Caco-2 (cell line): ENCODE results near the gene MVB12A. TPM values are rescaled to one million over a fixed set of nuclear protein-coding genes. Genes with fewer than 3 reads are reported as not detected.
A peak's percentile ranks its signal among the peaks of the same experiment; 100 is the strongest.

ENCODE experiments used
- BruUV-seq: library from RNA; stranded (reverse); fragments of 400-500 nt; replicated peaks from 2 replicates; lab custom pipeline; 2021; lab: Mats Ljungman, UMichigan
- CTCF ChIA-PET: fragments of 300-600 bp; sonication (Branson Sonifier 250); formaldehyde crosslinking; loops from one replicate; lab custom pipeline; 2022; ENCODE audit warnings: antibody characterized with exemption; lab: Charles Lee
- POLR2A ChIA-PET: fragments of 300-600 bp; sonication (Branson Sonifier 250); formaldehyde crosslinking; loops from one replicate; lab custom pipeline; 2022; ENCODE audit warnings: antibody characterized with exemption; lab: Charles Lee
- DNase-seq, 2 experiments: peaks; one replicate each; pipeline versions ENCODE4 v3.0.0 to v3.0.0-alpha.2; 2020 to 2022
- H3K27me3 ChIP-seq: replicated peaks from 2 replicates; pipeline ENCODE4 v1.6.0; 2011; ENCODE audit warnings: low read length; ENCODE audit not compliant: control insufficient read depth, insufficient read depth
- H3K36me3 ChIP-seq: 2 replicates; pipeline ENCODE4 v1.5.1; 2011; ENCODE audit warnings: low read length; ENCODE audit not compliant: control insufficient read depth, insufficient read depth
- H3K4me1 ChIP-seq: fragments of 250-450 bp; sonication (Bioruptor Pico); 2 replicates; pipeline ENCODE4 v1.5.1; 2020; ENCODE audit warnings: mild to moderate bottlenecking
- H3K4me3 ChIP-seq: 2 replicates; pipeline ENCODE4 v1.5.1; 2011; ENCODE audit warnings: low read depth, mild to moderate bottlenecking, control low read depth, low read length
- H3K9me3 ChIP-seq: fragments of 250-450 bp; sonication (Bioruptor Pico); 2 replicates; pipeline ENCODE4 v1.5.1; 2020; ENCODE audit warnings: mild to moderate bottlenecking, moderate library complexity
- H3K27ac Mint-ChIP-seq: one replicate; pipeline ENCODE4 v1.8.0; 2022; ENCODE audit warnings: mixed read lengths; ENCODE audit not compliant: unreplicated experiment
- H3K27me3 Mint-ChIP-seq: one replicate; pipeline ENCODE4 v1.8.0; 2022; ENCODE audit warnings: mixed read lengths; ENCODE audit not compliant: insufficient read depth, unreplicated experiment
- H3K36me3 Mint-ChIP-seq: one replicate; pipeline ENCODE4 v1.8.0; 2022; ENCODE audit warnings: mild to moderate bottlenecking, mixed read lengths; ENCODE audit not compliant: insufficient read depth, unreplicated experiment
- H3K4me1 Mint-ChIP-seq: one replicate; pipeline ENCODE4 v1.8.0; 2022; ENCODE audit warnings: low read depth, mixed read lengths; ENCODE audit not compliant: unreplicated experiment
- H3K4me3 Mint-ChIP-seq: one replicate; pipeline ENCODE4 v1.8.0; 2022; ENCODE audit warnings: mild to moderate bottlenecking, moderate library complexity, mixed read lengths; ENCODE audit not compliant: unreplicated experiment
- H3K9me3 Mint-ChIP-seq: one replicate; pipeline ENCODE4 v1.8.0; 2022; ENCODE audit warnings: mixed read lengths; ENCODE audit not compliant: unreplicated experiment
- CTCF ChIP-seq, 2 experiments: fragments of 200-600 bp in 1 of 2; IDR thresholded peaks; 1 replicate in 1 of 2; 2 replicates in 1 of 2; pipeline versions ENCODE4 v1.5.1 to v1.8.0; 2011 to 2022; ENCODE audit warnings: antibody characterized with exemption in 1 of 2, control low read depth in 1 of 2, inconsistent platforms in 1 of 2, low read depth in 1 of 2, low read length in 1 of 2, mild to moderate bottlenecking in 1 of 2, moderate library complexity in 1 of 2; ENCODE audit not compliant: insufficient read depth in 1 of 2, severe bottlenecking in 1 of 2, unreplicated experiment in 1 of 2
- intact Hi-C: fragments of 100-400 bp; cut with micrococcal nuclease; formaldehyde crosslinking; loops from one replicate; pipeline ENCODE4 v1.10.0; 2022; ENCODE audit not compliant: unreplicated experiment
- total RNA-seq: library from RNA; stranded (reverse); gene quantifications from 2 replicates; pipeline ENCODE4 v1.2.3, GENCODE V29; 2022

Gene MVB12A
- total RNA-seq, 1 experiment from 2014 or later, result 36.7 TPM

- peak overlapping the region; percentile 42 for H3K4me3 ChIP-seq
- no peak for DNase-seq
- H3K4me1 ChIP-seq, result peaks cover 13% of the 10 kb centered on the region
- no TSS peak for BruUV-seq
- Mint-ChIP-seq H3K4me1 (peaks cover 10% of the 10 kb centered on the region), H3K4me3 (peak overlapping the region; percentile 76), H3K27ac (peak overlapping the region; percentile 10), H3K9me3 (no peaks in the 10 kb centered on the region), H3K36me3 (peaks cover 21% of the 10 kb centered on the region), H3K27me3 (no peaks in the 10 kb centered on the region)
- H3K9me3 ChIP-seq, result no peaks in the 10 kb centered on the region
- ChIA-PET CTCF (interaction anchor here (0.7 to 1.2 kb wide), 3 partner anchors 15 to 112 kb away, joined by 3 to 6 read pairs (median 4); partner anchors contain the start of gene MVB12A), POLR2A (interaction anchor here (0.5 to 1.5 kb wide), 5 partner anchors 15 to 888 kb away, joined by 3 to 15 read pairs (median 6); partner anchors contain the start of gene MVB12A)
- no peaks in the 10 kb centered on the region for H3K27me3 ChIP-seq
- peaks cover 2% of the 10 kb centered on the region; the same call in 1 of the 2 replicates for H3K36me3 ChIP-seq
- TF ChIP-seq CTCF (IDR thresholded peaks at IDR 0.05; ENCODE audit: insufficient read depth in 1 of 2, low read depth in 1 of 2, low read length in 1 of 2, severe bottlenecking in 1 of 2, unreplicated experiment in 1 of 2), result no peak
- intact Hi-C loops, result no loop called here
Observed at GRCh38 chr19:17404621-17405249, 15.1 kb upstream of the MVB12A start.

DNA sequence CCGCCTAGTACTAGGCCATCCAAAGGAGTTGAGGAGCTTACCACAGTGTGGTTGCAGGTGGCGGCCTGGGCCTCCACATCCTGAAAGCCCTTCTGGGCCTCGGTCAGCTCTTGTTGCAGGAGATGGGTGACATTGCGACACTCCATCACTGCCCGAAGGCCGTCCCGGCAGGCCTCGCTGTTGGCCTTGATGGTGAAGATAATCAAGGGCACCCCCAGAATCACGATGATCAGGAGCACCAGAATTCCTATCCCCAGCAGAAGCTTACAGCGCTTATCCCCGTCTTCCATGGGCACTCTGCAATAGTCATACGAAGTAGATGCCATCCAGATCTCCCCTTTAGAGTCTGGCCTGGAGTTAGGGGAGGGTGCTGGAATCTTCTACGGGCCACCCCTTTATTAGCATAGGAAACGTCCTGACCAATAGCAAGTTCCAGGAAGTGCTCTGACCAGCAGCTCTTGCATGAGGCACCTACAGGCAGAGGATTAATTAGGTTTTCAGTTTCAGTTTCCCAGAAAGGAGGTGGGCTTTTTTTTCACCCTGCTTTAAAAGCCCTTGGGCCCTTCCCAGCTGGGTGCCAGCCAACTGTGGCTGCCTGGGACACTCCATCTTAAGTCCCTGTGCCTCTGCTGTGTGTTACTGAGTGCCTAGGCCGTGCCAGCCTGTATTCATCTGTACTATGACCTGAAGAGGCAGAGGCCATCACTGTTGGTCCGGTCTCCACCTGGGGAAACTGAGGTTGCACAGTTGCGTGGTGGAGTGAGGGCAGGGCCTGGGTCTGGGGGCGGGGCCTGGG is 14.4 kb upstream of the MVB12A start, which contains the start of gene BST2:
Gene BST2 (minus strand): TSS at position 381 of the 796 bp plus-strand sequence. CDS start 55 bp downstream, at position 326.
- DNase-seq, result peak; percentile 74 to 80
- peaks cover 2% of the 10 kb centered on the region; the same call in 1 of the 2 replicates for H3K36me3 ChIP-seq
- Mint-ChIP-seq H3K27me3 (no peaks in the 10 kb centered on the region), H3K4me1 (peaks cover 10% of the 10 kb centered on the region), H3K9me3 (no peaks in the 10 kb centered on the region), H3K27ac (peak within 1 kb of the TSS; percentile 10), H3K36me3 (peaks cover 19% of the 10 kb centered on the region), H3K4me3 (peak within 1 kb of the TSS; percentile 76)
- TSS peak; percentile 45 for BruUV-seq
- H3K4me1 ChIP-seq, result peaks cover 13% of the 10 kb centered on the region
- intact Hi-C loops, result no loop called here
- no peak for TF ChIP-seq CTCF (IDR thresholded peaks at IDR 0.05; ENCODE audit: insufficient read depth in 1 of 2, low read depth in 1 of 2, low read length in 1 of 2, severe bottlenecking in 1 of 2, unreplicated experiment in 1 of 2)
- H3K27me3 ChIP-seq, result no peaks in the 10 kb centered on the region
- POLR2A ChIA-PET, result interaction anchor here (0.5 to 1.5 kb wide), 5 partner anchors 14 to 888 kb away, joined by 3 to 15 read pairs (median 6); partner anchors contain the start of gene MVB12A
- CTCF ChIA-PET, result interaction anchor here (0.5 to 1.2 kb wide), 4 partner anchors 14 to 112 kb away, joined by 3 to 6 read pairs (median 4); partner anchors contain the start of gene MVB12A
- H3K4me3 ChIP-seq, result peak within 1 kb of the TSS; percentile 42
- no peaks in the 10 kb centered on the region for H3K9me3 ChIP-seq
